Measurements from ENCODE around the gene GAL3ST1. TPM values are rescaled to one million over a fixed set of nuclear protein-coding genes. Genes with fewer than 3 reads are reported as not detected.
"Not testable (repeated sequence)": the region's sequence is repeated elsewhere in the genome, so short reads cannot be mapped to it uniquely, and the experiment has no call there.

The GAL3ST1 gene
- total RNA-seq (1 to 10 TPM; 2.2 to 6.6 (median 3.4) TPM), polyA plus RNA-seq (1 to 10 TPM; 8.1 to 8.5 TPM)

- TF ChIP-seq CTCF (IDR thresholded peaks at IDR 0.05) = no peak
- FAIRE-seq (no peak), ATAC-seq (peak; percentile 70 to 87 (median 81)), DNase-seq (peak in 5 of 6 donors; percentile 64 to 81 (median 69))
- H3K4me1 ChIP-seq = peaks cover 5 to 24% (median 20%) of the 10 kb centered on the region in 3 donors
- H3K9me3 ChIP-seq = no peaks in the 10 kb centered on the region
- no peaks in the 10 kb centered on the region for H3K27me3 ChIP-seq
- peak within 1 kb of the TSS in 3 of 4 donors; percentile 12 to 56 (median 48) for H3K4me3 ChIP-seq
- H3K27ac ChIP-seq = peak within 1 kb of the TSS; percentile 46 to 86 (median 68)
- WGBS, 2 donors = 3% methylated on average over 28 to 74 of the region's 75 CpGs
- H3K36me3 ChIP-seq = peaks cover under 1 to 32% (median 28%) of the 10 kb centered on the region in 3 donors
- intact Hi-C loops (cut with DNase I) = no loop called here
These were observed at the start of gene GAL3ST1 for GRCh38 chr22:30574095-30574981. GAL3ST1 (minus strand) TSS chr22:30574665; CDS start chr22:30557392, 17,273 bp downstream.

GRCh38 chr22:30619909-30620308, 45.4 kb upstream of the GAL3ST1 start:
- 98% methylated on average over 6 of the region's 6 CpGs for WGBS, 2 donors
- H3K4me3 ChIP-seq; H3K9me3 ChIP-seq; FAIRE-seq; H3K27ac ChIP-seq; H3K27me3 ChIP-seq; ATAC-seq; DNase-seq; intact Hi-C loops (cut with DNase I); H3K4me1 ChIP-seq; H3K36me3 ChIP-seq: not testable (repeated sequence)

GRCh38 chr22:30617819-30618218, 43.4 kb upstream of the GAL3ST1 start:
- Histone ChIP-seq H3K27ac (no peak overlapping the region), H3K36me3 (no peaks in the 10 kb centered on the region), H3K4me1 (no peaks in the 10 kb centered on the region), H3K9me3 (no peaks in the 10 kb centered on the region), H3K4me3 (no peak overlapping the region), H3K27me3 (no peaks in the 10 kb centered on the region)
- FAIRE-seq (no peak), ATAC-seq (no peak), DNase-seq (no peak)
- intact Hi-C loops (cut with DNase I) = no loop called here
- TF ChIP-seq CTCF (IDR thresholded peaks at IDR 0.05) = no peak
- 83 to 84% methylated on average over 6 of the region's 6 CpGs for WGBS, 2 donors

GRCh38 chr22:30615543-30615954, 41.1 kb upstream of the GAL3ST1 start:
- 83 to 84% methylated on average over 7 of the region's 7 CpGs for WGBS, 2 donors
- Histone ChIP-seq H3K27ac (no peak overlapping the region), H3K9me3 (no peaks in the 10 kb centered on the region), H3K27me3 (no peaks in the 10 kb centered on the region), H3K4me3 (no peak overlapping the region), H3K36me3 (no peaks in the 10 kb centered on the region), H3K4me1 (no peaks in the 10 kb centered on the region)
- peak in 2 of 4 donors; percentile 14 to 48 for ATAC-seq
- intact Hi-C loops (cut with DNase I) = no loop called here
- TF ChIP-seq CTCF (IDR thresholded peaks at IDR 0.05) = no peak
- DNase-seq = no peak
- FAIRE-seq = no peak

- ATAC-seq = no peak
- no peak for FAIRE-seq
- no peak for DNase-seq
- no peak overlapping the region for H3K27ac ChIP-seq
- no peaks in the 10 kb centered on the region for H3K4me1 ChIP-seq
- intact Hi-C loops (cut with DNase I) = no loop called here
- no peaks in the 10 kb centered on the region for H3K36me3 ChIP-seq
- no peak overlapping the region for H3K4me3 ChIP-seq
- no peak for TF ChIP-seq CTCF (IDR thresholded peaks at IDR 0.05)
- no peaks in the 10 kb centered on the region for H3K27me3 ChIP-seq
- H3K9me3 ChIP-seq = no peaks in the 10 kb centered on the region
These were observed 40.4 kb upstream of the GAL3ST1 start for GRCh38 chr22:30614879-30615278.

Measured in pancreas (tissue), 10 donors.